Measurements from ENCODE around the gene DNMT3A. TPM values are rescaled to one million over a fixed set of nuclear protein-coding genes. Genes with fewer than 3 reads are reported as not detected.

The DNMT3A gene
- total RNA-seq, 1 donor = 11.7 TPM

GRCh38 chr2:25349397-25349796 lies 7.7 kb upstream of the DNMT3A start:
- DNase-seq (ENCODE audit: low read depth) = peak; percentile 57
- TF ChIP-seq CTCF (IDR thresholded peaks at IDR 0.05; ENCODE audit: insufficient read depth, low read depth, low read length) = no peak

GRCh38 chr2:25347846-25348245 lies 6.1 kb upstream of the DNMT3A start:
- no peak overlapping the region for H3K4me3 ChIP-seq (ENCODE audit: low read depth, low read length)
- no peak for TF ChIP-seq CTCF (IDR thresholded peaks at IDR 0.05; ENCODE audit: insufficient read depth, low read depth, low read length)
- DNase-seq (ENCODE audit: low read depth) = peak; percentile 23

More at GRCh38 chr2:25349397-25349796, 7.7 kb upstream of the DNMT3A start:
- H3K4me3 ChIP-seq (ENCODE audit: low read depth, low read length) = no peak overlapping the region

- no peak for DNase-seq (ENCODE audit: low read depth)
- H3K4me3 ChIP-seq (ENCODE audit: low read depth, low read length) = no peak overlapping the region
- no peak for TF ChIP-seq CTCF (IDR thresholded peaks at IDR 0.05; ENCODE audit: insufficient read depth, low read depth, low read length)
Measured at GRCh38 chr2:25347205-25347815, 5.6 kb upstream of the DNMT3A start.

- H3K4me3 ChIP-seq (ENCODE audit: low read depth, low read length) = no peak overlapping the region
- DNase-seq (ENCODE audit: low read depth) = no peak
- TF ChIP-seq CTCF (IDR thresholded peaks at IDR 0.05; ENCODE audit: insufficient read depth, low read depth, low read length) = no peak
Measured at GRCh38 chr2:25343187-25343825, 1.6 kb upstream of the DNMT3A start.

- TF ChIP-seq CTCF (IDR thresholded peaks at IDR 0.05; ENCODE audit: insufficient read depth, low read depth, low read length) = peak; percentile 94
- DNase-seq (ENCODE audit: low read depth) = peak; percentile 85
Measured at GRCh38 chr2:25342372-25343186, 854 bp upstream of the DNMT3A start.

GRCh38 chr2:25341011-25341727 lies 556 bp downstream of the DNMT3A start:
- peak overlapping the region; percentile 60 for H3K4me3 ChIP-seq (ENCODE audit: low read depth, low read length)
- no peak for TF ChIP-seq CTCF (IDR thresholded peaks at IDR 0.05; ENCODE audit: insufficient read depth, low read depth, low read length)
- DNase-seq (ENCODE audit: low read depth) = no peak

More at GRCh38 chr2:25342372-25343186, 854 bp upstream of the DNMT3A start:
- H3K4me3 ChIP-seq (ENCODE audit: low read depth, low read length) = peak overlapping the region; percentile 60

Measured in fibroblast of villous mesenchyme (primary cell).